H1 (cell line): ENCODE data around the gene LMX1A. TPM values are rescaled to one million over a fixed set of nuclear protein-coding genes. Genes with fewer than 3 reads are reported as not detected.

Experiments
- CTCF ChIA-PET: fragments of 300-600 bp; sonication (Branson Sonifier 250); formaldehyde crosslinking; loops from one replicate; lab custom pipeline; 2021; ENCODE audit not compliant: partially characterized antibody; lab: Charles Lee
- POLR2A ChIA-PET: fragments of 300-600 bp; sonication (Branson Sonifier 250); formaldehyde crosslinking; loops from one replicate; lab custom pipeline; 2021; ENCODE audit warnings: inconsistent platforms; ENCODE audit not compliant: partially characterized antibody; lab: Charles Lee
- DNase-seq, 2 experiments: peaks; one replicate each; pipeline versions ENCODE4 v3.0.0 to v3.0.0-alpha.2; 2010 to 2022; ENCODE audit warnings: low spot score in 2 of 2, low read depth in 1 of 2, mixed read lengths in 1 of 2
- FAIRE-seq: peaks from 2 replicates; lab custom pipeline; 2011; peaks lifted over from hg19 to GRCh38; lab: Jason Lieb, UNC
- H2AFZ ChIP-seq: 2 replicates; pipeline ENCODE4 v1.8.1; 2012; ENCODE audit warnings: low read length, inconsistent platforms
- H2AK5ac ChIP-seq: 2 replicates; pipeline ENCODE4 v1.6.1; 2013; ENCODE audit warnings: low read depth, low read length
- H2BK120ac ChIP-seq: replicated peaks from 2 replicates; pipeline ENCODE3; 2013; ENCODE audit warnings: low read depth, low read length, inconsistent platforms
- H2BK12ac ChIP-seq: 2 replicates; pipeline ENCODE4 v1.6.1; 2013; ENCODE audit warnings: low read depth, low read length
- H2BK15ac ChIP-seq: 2 replicates; pipeline ENCODE4 v1.6.1; 2013; ENCODE audit warnings: low read length
- H2BK20ac ChIP-seq: 2 replicates; pipeline ENCODE4 v1.6.1; 2013; ENCODE audit warnings: low read length
- H2BK5ac ChIP-seq: 2 replicates; pipeline ENCODE4 v1.6.1; 2013; ENCODE audit warnings: low read depth, low read length
- H3K14ac ChIP-seq: 2 replicates; pipeline ENCODE4 v1.6.1; 2013; ENCODE audit warnings: inconsistent platforms; ENCODE audit not compliant: insufficient read length
- H3K18ac ChIP-seq: 2 replicates; pipeline ENCODE4 v1.6.1; 2013; ENCODE audit warnings: low read length; ENCODE audit errors: extremely low read depth
- H3K23ac ChIP-seq: 2 replicates; pipeline ENCODE4 v1.6.1; 2013; ENCODE audit warnings: inconsistent platforms; ENCODE audit not compliant: insufficient read length
- H3K23me2 ChIP-seq: 2 replicates; pipeline ENCODE4 v1.6.1; 2013; ENCODE audit warnings: low read depth, low read length
- H3K27ac ChIP-seq: 2 replicates; pipeline ENCODE4 v1.6.1; 2011; ENCODE audit warnings: low read depth, low read length, inconsistent platforms
- H3K27me3 ChIP-seq, 4 experiments: replicated peaks in 1 of 4; 1 replicate in 1 of 4; 2 replicates in 3 of 4; pipeline versions ENCODE4 v1.6.1 to v1.8.1; 2011 to 2013; ENCODE audit warnings: low read length in 3 of 4, mild to moderate bottlenecking in 3 of 4, inconsistent platforms in 2 of 4, mixed read lengths in 2 of 4, moderate library complexity in 1 of 4; ENCODE audit not compliant: control insufficient read depth in 3 of 4, insufficient read depth in 3 of 4; ENCODE audit errors: extremely low read depth in 1 of 4
- H3K36me3 ChIP-seq, 4 experiments: 2 replicates each; pipeline versions ENCODE4 v1.6.1 to v1.8.1; 2011 to 2013; ENCODE audit warnings: mild to moderate bottlenecking in 4 of 4, low read length in 3 of 4, moderate library complexity in 2 of 4, control low read depth in 1 of 4, inconsistent platforms in 1 of 4; ENCODE audit not compliant: insufficient read depth in 4 of 4, control insufficient read depth in 2 of 4
- H3K4ac ChIP-seq: replicated peaks from 2 replicates; pipeline ENCODE3; 2013; ENCODE audit warnings: low read length, low read depth, mixed read lengths, inconsistent platforms; ENCODE audit not compliant: insufficient read length
- H3K4me1 ChIP-seq, 4 experiments: replicated peaks in 1 of 4; 1 replicate in 1 of 4; 2 replicates in 3 of 4; pipeline versions ENCODE4 v1.6.1 to v1.8.1; 2011 to 2013; ENCODE audit warnings: low read length in 3 of 4, inconsistent platforms in 2 of 4, mixed read lengths in 1 of 4; ENCODE audit not compliant: insufficient read depth in 4 of 4, control insufficient read depth in 3 of 4
- H3K4me2 ChIP-seq, 2 experiments: 2 replicates each; pipeline versions ENCODE4 v1.6.1 to v1.8.1; 2011 to 2013; ENCODE audit warnings: low read depth in 2 of 2, low read length in 2 of 2, control low read depth in 1 of 2, inconsistent platforms in 1 of 2, mild to moderate bottlenecking in 1 of 2; ENCODE audit not compliant: insufficient read depth in 1 of 2
- H3K4me3 ChIP-seq, 4 experiments: fragments of 200-600, 300-600 bp in 1 of 4; sonication (generic), shearing (Covaris generic), sonication (Bioruptor Twin) in 1 of 4; 2 replicates each; pipeline versions ENCODE4 v1.5.1 to v1.8.1; 2011 to 2016; ENCODE audit warnings: low read length in 4 of 4, low read depth in 3 of 4, control low read depth in 2 of 4, inconsistent platforms in 2 of 4, mild to moderate bottlenecking in 2 of 4, mixed read lengths in 1 of 4, moderate library complexity in 1 of 4; ENCODE audit not compliant: insufficient read depth in 2 of 4; ENCODE audit errors: extremely low read depth in 1 of 4
- H3K56ac ChIP-seq: replicated peaks from 2 replicates; pipeline ENCODE3; 2013; ENCODE audit warnings: low read depth, mild to moderate bottlenecking, mixed read lengths, low read length, inconsistent platforms; ENCODE audit not compliant: insufficient read length
- H3K79me1 ChIP-seq: 2 replicates; pipeline ENCODE4 v1.6.1; 2013; ENCODE audit warnings: low read depth, low read length, control low read depth
- H3K79me2 ChIP-seq, 2 experiments: 2 replicates each; pipeline versions ENCODE4 v1.6.1 to v1.8.1; 2012 to 2013; ENCODE audit warnings: low read length in 2 of 2, mild to moderate bottlenecking in 2 of 2, inconsistent platforms in 1 of 2; ENCODE audit not compliant: insufficient read depth in 2 of 2, control insufficient read depth in 1 of 2
- H3K9ac ChIP-seq, 4 experiments: replicated peaks in 1 of 4; 1 replicate in 1 of 4; 2 replicates in 3 of 4; pipeline versions ENCODE4 v1.6.1 to v1.8.1; 2011 to 2013; ENCODE audit warnings: low read depth in 3 of 4, low read length in 3 of 4, control low read depth in 2 of 4, mild to moderate bottlenecking in 2 of 4, moderate library complexity in 2 of 4, inconsistent platforms in 1 of 4; ENCODE audit errors: extremely low read depth in 1 of 4
- H3K9me3 ChIP-seq, 2 experiments: 2 replicates each; pipeline versions ENCODE4 v1.6.1 to v1.8.1; 2012 to 2013; ENCODE audit warnings: mild to moderate bottlenecking in 2 of 2, moderate library complexity in 2 of 2, control low read depth in 1 of 2, inconsistent platforms in 1 of 2, low read depth in 1 of 2, low read length in 1 of 2, mixed read lengths in 1 of 2; ENCODE audit not compliant: insufficient read depth in 2 of 2
- H4K20me1 ChIP-seq, 2 experiments: replicated peaks in 1 of 2; 2 replicates each; pipeline versions ENCODE3 to v1.8.1; 2011 to 2013; ENCODE audit warnings: inconsistent platforms in 2 of 2, low read length in 2 of 2, mild to moderate bottlenecking in 1 of 2; ENCODE audit not compliant: insufficient read depth in 2 of 2, control insufficient read depth in 1 of 2
- H4K5ac ChIP-seq: 2 replicates; pipeline ENCODE4 v1.6.1; 2013; ENCODE audit warnings: low read length, low read depth, mixed read lengths, inconsistent platforms; ENCODE audit not compliant: insufficient read length
- H4K8ac ChIP-seq: 2 replicates; pipeline ENCODE4 v1.8.0; 2013; ENCODE audit warnings: mild to moderate bottlenecking, moderate library complexity, low read length, inconsistent platforms; ENCODE audit not compliant: insufficient read depth; ENCODE audit errors: extremely low read depth
- H4K91ac ChIP-seq: replicated peaks from 2 replicates; pipeline ENCODE3; 2013; ENCODE audit warnings: low read length, mixed read lengths, inconsistent platforms; ENCODE audit not compliant: insufficient read length
- ASH2L ChIP-seq: fragments of 200-600, 300-600 bp; sonication (generic); IDR thresholded peaks from one replicate; pipeline ENCODE4 v1.7.1; 2017; ENCODE audit warnings: low read length
- CHD1 ChIP-seq: IDR thresholded peaks from 2 replicates; pipeline ENCODE4 v1.6.1; 2012; ENCODE audit warnings: low read depth, low read length, improper control_type of control experiment
- CHD2 ChIP-seq: IDR thresholded peaks from 2 replicates; pipeline ENCODE4 v1.6.1; 2012; ENCODE audit warnings: low read length, improper control_type of control experiment
- NANOG ChIP-seq: IDR thresholded peaks from 2 replicates; pipeline ENCODE4 v1.6.1; 2011; ENCODE audit warnings: low read length, low read depth, mild to moderate bottlenecking, inconsistent platforms; ENCODE audit not compliant: insufficient read depth, poor library complexity, severe bottlenecking
- TAF7 ChIP-seq: optimal IDR thresholded peaks from 2 replicates; pipeline ENCODE3; 2011; ENCODE audit warnings: low read depth, mild to moderate bottlenecking, inconsistent platforms, low read length, moderate library complexity, borderline replicate concordance
- WGBS, 2 experiments: shearing (Covaris generic) in 1 of 2; methylation state at CpG; one replicate each; pipeline versions ENCODE4 v1.1.6 to v1.1.7; 2013 to 2015; ENCODE audit warnings: low lambda C conversion rate in 2 of 2, mixed read lengths in 2 of 2, inconsistent platforms in 1 of 2, low coverage in 1 of 2, missing lambda C conversion rate in 1 of 2; ENCODE audit not compliant: insufficient replicate concordance in 2 of 2, insufficient coverage in 1 of 2, insufficient read length in 1 of 2; ENCODE audit errors: extremely low coverage in 1 of 2, missing lambda C conversion rate in 1 of 2; 5-methylcytosine and 5-hydroxymethylcytosine counted together
- polyA plus RNA-seq, 7 experiments: library from polyadenylated mRNA; depleted of rRNA in 3 of 7; stranded (reverse) in 5 of 7; unstranded in 2 of 7; fragments of >200 nt in 5 of 7; fragments of 200-250 nt in 2 of 7; gene quantifications; 1 replicate in 5 of 7; 2 replicates in 1 of 7; 4 replicates in 1 of 7; pipeline versions ENCODE4 v1.2.1 to v1.2.3, GENCODE V29; 2011 to 2013; ENCODE audit warnings: missing spikeins in 2 of 7, mixed read lengths in 2 of 7
- total RNA-seq: library from RNA; stranded (reverse); fragmentation: NEBNext Ultra II Directional; extraction: Animal tissue kit (Norgen Biotek cat#: 25700); gene quantifications from 2 replicates; pipeline ENCODE4 v1.2.1, GENCODE V29; 2021

The LMX1A gene
- total and polyA plus RNA-seq, 2 of the 8 experiments (the other 6 are each of a cell fraction or from before 2014, with no cell fraction given), result not detected

GRCh38 chr1:165365341-165365740 is 8.8 kb upstream of the LMX1A start:
- no peak overlapping the region for H3K9ac ChIP-seq
- H2AK5ac ChIP-seq, result no peak overlapping the region
- no peak overlapping the region for H2BK12ac ChIP-seq
- no peak overlapping the region for H2BK15ac ChIP-seq
- FAIRE-seq, result no peak
- no peaks in the 10 kb centered on the region for H3K23me2 ChIP-seq
- CTCF ChIA-PET, result interaction anchor here (0.7 to 6.3 kb wide), 11 partner anchors 9 to 236 kb away, joined by 3 to 70 read pairs (median 5); partner anchors contain the start of gene LMX1A
- no peak overlapping the region for H3K14ac ChIP-seq
- H3K36me3 ChIP-seq, result no peaks in the 10 kb centered on the region
- no peak overlapping the region for H3K23ac ChIP-seq
- WGBS, 2 experiments, result 65% methylated on average over 2 of the region's 2 CpGs; no CpG with 5 or more reads in 1 of the 2 experiments
- H2BK5ac ChIP-seq, result no peak overlapping the region
- no peaks in the 10 kb centered on the region for H3K79me1 ChIP-seq
- H3K9me3 ChIP-seq, result no peaks in the 10 kb centered on the region
- peaks cover 0 to 4% (median 0%) of the 10 kb centered on the region in 4 experiments; a peak in 3 of 7 replicates for H3K4me1 ChIP-seq
- no peak for DNase-seq
- no peak overlapping the region for H4K8ac ChIP-seq
- peaks cover 0 to 5% (median 3%) of the 10 kb centered on the region in 4 experiments; a peak in 3 of 7 replicates for H3K27me3 ChIP-seq
- no peak overlapping the region for H3K4me3 ChIP-seq
- H3K79me2 ChIP-seq, result no peaks in the 10 kb centered on the region
- no peak overlapping the region for H3K18ac ChIP-seq
- no peak overlapping the region for H3K27ac ChIP-seq
- no peak overlapping the region for H2BK120ac ChIP-seq
- peaks cover 0 to 2% of the 10 kb centered on the region in 2 experiments for H4K20me1 ChIP-seq
- TF ChIP-seq ASH2L, result no peak
- no peak for TF ChIP-seq TAF7
- TF ChIP-seq NANOG, result no peak
- no peak for TF ChIP-seq CHD1
- no peak for TF ChIP-seq CHD2
- TF ChIP-seq, all 59 proteins: peak for 0
- H2BK20ac ChIP-seq, result no peak overlapping the region
- POLR2A ChIA-PET, result no interaction called here
- no peak overlapping the region for H4K91ac ChIP-seq
- H3K56ac ChIP-seq, result no peak overlapping the region
- H4K5ac ChIP-seq, result no peak overlapping the region
- H2AFZ ChIP-seq, result no peak overlapping the region
- H3K4ac ChIP-seq, result no peak overlapping the region
- H3K4me2 ChIP-seq, result no peak overlapping the region
